KOPT-K1 (cell line): ENCODE measurements around the gene CDC5L.

Experiments used
- H3K27ac ChIP-seq: fragments of 200-600 bp; sonication (generic); 2 replicates; pipeline ENCODE4 v1.5.1; 2016; ENCODE audit warnings: antibody characterized with exemption, mild to moderate bottlenecking, low read depth, low read length; ENCODE audit not compliant: poor library complexity, severe bottlenecking
- H3K36me3 ChIP-seq: fragments of 200-600 bp; sonication (generic); 2 replicates; pipeline ENCODE4 v1.5.1; 2017; ENCODE audit warnings: antibody characterized with exemption, mild to moderate bottlenecking, low read length, moderate library complexity; ENCODE audit not compliant: insufficient read depth
- H3K9me3 ChIP-seq: fragments of 200-600 bp; sonication (generic); 2 replicates; pipeline ENCODE4 v1.5.1; 2017; ENCODE audit warnings: antibody characterized with exemption, low read length, mild to moderate bottlenecking; ENCODE audit not compliant: insufficient read depth, poor library complexity, severe bottlenecking

CDC5L gene

GRCh38 chr6:44359973-44360372 lies 27.5 kb upstream of the CDC5L start:
- H3K36me3 ChIP-seq, result no peaks in the 10 kb centered on the region
- H3K27ac ChIP-seq, result no peak overlapping the region
- no peaks in the 10 kb centered on the region for H3K9me3 ChIP-seq

- Histone ChIP-seq H3K36me3 (no peaks in the 10 kb centered on the region), H3K9me3 (no peaks in the 10 kb centered on the region), H3K27ac (no peak overlapping the region)
These were observed 25.6 kb upstream of the CDC5L start for GRCh38 chr6:44361947-44362346.

- no peaks in the 10 kb centered on the region for H3K36me3 ChIP-seq
- no peaks in the 10 kb centered on the region for H3K9me3 ChIP-seq
- H3K27ac ChIP-seq, result no peak overlapping the region
These were observed 24.1 kb upstream of the CDC5L start for GRCh38 chr6:44363377-44363926.

- Histone ChIP-seq H3K27ac (no peak overlapping the region), H3K9me3 (no peaks in the 10 kb centered on the region), H3K36me3 (no peaks in the 10 kb centered on the region)
These were observed 20.7 kb upstream of the CDC5L start for GRCh38 chr6:44366781-44367180.

- no peaks in the 10 kb centered on the region for H3K36me3 ChIP-seq
- H3K9me3 ChIP-seq, result no peaks in the 10 kb centered on the region
- H3K27ac ChIP-seq, result no peak overlapping the region
These were observed 19.8 kb upstream of the CDC5L start for GRCh38 chr6:44367681-44368080.

- Histone ChIP-seq H3K9me3 (no peaks in the 10 kb centered on the region), H3K27ac (no peak overlapping the region), H3K36me3 (no peaks in the 10 kb centered on the region)
These were observed 14.5 kb upstream of the CDC5L start for GRCh38 chr6:44373051-44373450.

GRCh38 chr6:44373787-44374186 lies 13.7 kb upstream of the CDC5L start:
- Histone ChIP-seq H3K36me3 (no peaks in the 10 kb centered on the region), H3K27ac (no peak overlapping the region), H3K9me3 (no peaks in the 10 kb centered on the region)

- Histone ChIP-seq H3K9me3 (no peaks in the 10 kb centered on the region), H3K36me3 (no peaks in the 10 kb centered on the region), H3K27ac (no peak overlapping the region)
These were observed 12.4 kb upstream of the CDC5L start for GRCh38 chr6:44375071-44375470.

GRCh38 chr6:44377484-44377883 lies 10.0 kb upstream of the CDC5L start:
- Histone ChIP-seq H3K36me3 (no peaks in the 10 kb centered on the region), H3K9me3 (no peaks in the 10 kb centered on the region), H3K27ac (no peak overlapping the region)

- Histone ChIP-seq H3K36me3 (no peaks in the 10 kb centered on the region), H3K9me3 (no peaks in the 10 kb centered on the region), H3K27ac (no peak overlapping the region)
These were observed 9.5 kb upstream of the CDC5L start for GRCh38 chr6:44377971-44378370.

- no peak overlapping the region for H3K27ac ChIP-seq
- no peaks in the 10 kb centered on the region for H3K36me3 ChIP-seq
These were observed 5.8 kb upstream of the CDC5L start for GRCh38 chr6:44381739-44382138.

GRCh38 chr6:44386364-44386928 lies 1.1 kb upstream of the CDC5L start:
- Histone ChIP-seq H3K36me3 (peaks cover 22% of the 10 kb centered on the region), H3K27ac (peak overlapping the region; percentile 90), H3K9me3 (no peaks in the 10 kb centered on the region)

More at GRCh38 chr6:44381739-44382138, 5.8 kb upstream of the CDC5L start:
- H3K9me3 ChIP-seq, result no peaks in the 10 kb centered on the region

- peaks cover 27% of the 10 kb centered on the region for H3K36me3 ChIP-seq
- no peaks in the 10 kb centered on the region for H3K9me3 ChIP-seq
- H3K27ac ChIP-seq, result peak overlapping the region; percentile 90
These were observed 569 bp upstream of the CDC5L start for GRCh38 chr6:44386929-44387345.

- H3K9me3 ChIP-seq, result no peaks in the 10 kb centered on the region
- peaks cover 38% of the 10 kb centered on the region for H3K36me3 ChIP-seq
- H3K27ac ChIP-seq, result peak overlapping the region; percentile 90
These were observed 605 bp downstream of the CDC5L start for GRCh38 chr6:44388135-44388487.

- Histone ChIP-seq H3K27ac (peak overlapping the region; percentile 90), H3K36me3 (peaks cover 46% of the 10 kb centered on the region), H3K9me3 (no peaks in the 10 kb centered on the region)
These were observed 1.4 kb downstream of the CDC5L start for GRCh38 chr6:44388887-44389286.

GRCh38 chr6:44390158-44390683 lies 2.7 kb downstream of the CDC5L start:
- Histone ChIP-seq H3K36me3 (peaks cover 60% of the 10 kb centered on the region), H3K27ac (no peak overlapping the region), H3K9me3 (no peaks in the 10 kb centered on the region)
